HG02852 (cell line): ENCODE measurements around the gene CHMP1A.

Source experiments
- ATAC-seq: cut with Tn5 transposase; IDR thresholded peaks from one replicate; pipeline ENCODE4 v1.9.1; 2021; ENCODE audit warnings: mild to moderate bottlenecking, moderate library complexity; ENCODE audit not compliant: unreplicated experiment

CHMP1A gene

DNA sequence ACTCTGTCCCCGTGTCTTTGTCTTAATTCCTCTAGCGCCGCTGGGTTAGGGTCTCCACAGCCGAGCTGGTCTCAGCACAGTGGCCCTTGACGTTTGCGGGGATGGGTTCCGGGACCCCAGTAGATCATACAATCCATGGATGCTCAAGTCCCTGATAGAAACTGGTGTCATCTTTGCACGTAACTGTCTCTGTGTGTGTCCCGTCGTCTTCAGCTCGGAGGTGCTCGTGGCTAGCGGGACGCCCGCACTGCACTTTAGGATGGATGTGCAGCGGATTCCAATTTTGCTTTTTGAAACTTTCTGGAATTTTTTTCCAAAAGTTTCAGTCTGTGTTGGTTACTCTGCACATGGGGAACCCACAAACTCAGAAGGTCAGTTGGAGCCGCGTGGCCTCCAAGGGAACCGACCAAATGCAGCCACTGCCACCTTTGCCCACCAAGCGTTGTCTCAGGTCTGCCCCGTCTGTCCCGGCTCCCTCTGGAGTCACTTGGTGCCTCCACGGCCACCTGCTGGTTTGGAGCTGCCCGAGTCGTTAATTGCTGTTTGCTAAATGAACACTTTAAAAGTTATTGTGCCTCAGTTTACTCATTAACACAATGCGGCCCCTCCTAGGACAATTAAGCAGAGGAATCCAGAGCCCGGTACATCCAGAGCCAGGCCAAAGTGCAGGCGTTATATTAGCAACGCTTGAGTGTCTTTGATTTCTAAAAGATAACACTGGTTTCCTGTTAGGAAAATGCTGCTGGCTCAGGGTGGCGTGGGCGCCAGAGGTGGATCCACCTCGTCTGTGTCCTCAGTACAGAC lies 49.4 kb downstream of the CHMP1A start:
- no peak for ATAC-seq

DNA sequence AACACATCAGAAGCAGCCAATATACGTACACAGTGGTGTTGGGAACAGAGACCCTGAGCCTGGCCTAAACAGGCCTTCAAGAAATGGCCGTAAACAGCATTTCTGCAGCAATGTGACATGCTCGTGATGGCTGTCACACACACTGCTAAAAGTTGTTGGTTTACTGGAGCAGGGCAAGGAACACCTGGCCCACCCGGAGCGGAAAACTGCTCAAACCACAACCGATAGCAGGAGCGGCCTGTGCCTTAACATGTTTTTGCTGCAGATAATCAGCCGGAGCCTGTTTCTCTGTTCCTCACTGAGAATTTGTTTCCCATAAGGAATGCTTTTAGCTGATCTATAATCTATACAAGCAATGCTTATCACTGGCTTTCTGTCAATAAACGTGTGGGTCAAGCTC lies 50.1 kb downstream of the CHMP1A start:
- no peak for ATAC-seq

DNA sequence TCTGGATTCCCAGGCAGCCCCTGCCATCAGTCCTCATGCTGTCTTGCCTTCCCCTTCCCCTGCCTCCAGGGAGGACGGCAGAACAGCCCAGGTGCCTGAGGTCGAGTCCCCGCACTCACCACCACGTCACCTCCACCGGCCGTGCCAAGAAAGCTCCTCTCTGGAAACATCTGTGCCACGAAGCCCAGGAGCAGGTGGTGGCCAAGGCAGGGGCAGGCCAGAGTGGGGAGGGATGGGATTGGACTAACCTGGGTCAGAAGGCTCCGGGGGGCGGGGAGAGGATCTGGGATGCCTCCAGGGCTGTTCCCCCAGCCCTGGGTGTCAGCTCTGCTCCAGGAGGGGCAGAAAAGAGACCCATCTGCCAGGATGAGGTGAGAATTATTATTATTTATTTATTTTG lies 51.5 kb downstream of the CHMP1A start:
- ATAC-seq = no peak

DNA sequence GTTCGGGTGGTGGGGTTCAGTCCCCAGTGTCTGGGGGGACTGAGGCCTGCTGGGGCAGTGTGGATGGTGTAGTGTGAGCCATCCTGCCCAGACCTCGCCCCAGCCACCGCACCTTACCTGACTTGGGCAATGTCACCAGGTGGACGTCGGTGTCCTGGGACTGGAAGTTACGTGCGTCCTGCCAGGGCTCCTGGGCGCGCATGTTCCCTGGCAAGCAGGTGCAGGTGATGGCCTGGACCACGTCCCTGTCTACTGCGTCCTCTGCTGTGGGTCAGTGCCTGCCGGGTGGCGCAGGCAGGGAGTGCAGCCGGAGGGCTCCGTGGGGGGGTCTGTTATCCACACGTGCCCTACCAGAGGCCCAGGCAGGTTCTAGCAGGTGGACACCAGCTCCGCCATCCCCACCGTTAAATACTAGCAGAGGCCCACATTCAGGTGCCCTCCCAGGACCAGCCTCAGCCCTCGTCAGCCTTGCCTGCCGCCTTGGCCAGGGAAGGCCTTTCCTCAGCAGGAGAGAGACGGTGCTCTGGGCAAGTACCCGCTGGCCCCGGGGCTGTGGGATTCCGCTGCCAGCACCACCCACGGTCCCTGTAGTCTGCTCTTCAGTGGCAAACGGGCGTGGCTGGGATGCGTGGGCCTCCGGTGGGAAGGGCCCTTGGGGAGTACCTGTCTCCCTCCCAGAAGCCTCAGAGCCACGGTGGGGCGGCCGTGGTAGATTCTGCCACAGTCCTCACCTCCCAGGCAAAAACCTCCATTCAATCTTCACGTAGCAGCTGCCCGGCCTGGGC lies 52.1 kb downstream of the CHMP1A start:
- ATAC-seq = no peak

DNA sequence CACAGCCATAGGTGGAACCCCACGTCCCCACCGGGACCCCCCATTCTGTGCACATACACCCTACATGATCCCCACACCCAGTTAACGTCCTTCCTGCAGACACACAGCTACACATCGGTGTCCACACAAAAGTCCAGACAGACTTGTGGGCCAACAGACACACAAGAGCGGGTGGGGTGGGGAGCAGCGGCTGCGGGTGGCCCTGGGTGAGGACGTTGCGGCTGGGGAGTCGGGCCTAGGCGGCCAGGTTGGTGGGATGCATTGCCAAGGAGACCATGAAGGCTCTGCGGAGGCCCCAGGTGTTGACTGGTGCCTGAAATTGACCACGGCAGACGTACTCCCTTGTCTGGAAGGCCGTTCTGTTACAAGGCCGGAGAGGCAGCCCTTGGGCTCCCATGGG lies 52.7 kb downstream of the CHMP1A start:
- no peak for ATAC-seq

DNA sequence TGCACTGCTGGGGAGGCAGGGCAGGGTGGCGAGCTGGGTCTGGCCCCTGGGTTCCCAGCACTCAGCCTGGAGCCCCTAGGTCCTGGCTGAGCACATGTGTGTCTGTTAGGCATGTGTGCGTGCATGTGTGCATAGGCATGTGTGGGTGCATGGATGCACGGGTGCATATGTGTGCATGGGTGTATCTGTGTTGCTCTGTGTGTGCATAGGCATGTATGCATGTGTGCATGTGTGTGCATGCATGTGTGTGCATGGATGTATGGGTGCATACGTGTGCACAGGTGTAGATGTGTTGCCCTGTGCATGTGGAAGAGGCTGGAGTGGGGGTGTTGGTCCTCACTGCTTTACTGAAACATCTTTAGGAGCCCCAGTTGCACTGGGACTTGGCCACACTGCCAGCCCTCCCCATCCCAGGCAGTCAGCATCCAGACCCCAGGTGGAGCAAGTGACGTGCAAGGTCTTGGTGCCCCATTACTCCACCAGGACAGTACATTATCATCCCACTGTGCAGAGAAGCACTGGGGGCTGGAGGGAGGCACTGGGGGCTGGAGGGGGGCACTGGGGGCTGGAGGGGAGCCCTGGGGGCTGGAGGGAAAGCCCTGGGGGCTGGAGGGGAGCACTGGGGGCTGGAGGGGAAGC lies 54.4 kb downstream of the CHMP1A start:
- no peak for ATAC-seq

DNA sequence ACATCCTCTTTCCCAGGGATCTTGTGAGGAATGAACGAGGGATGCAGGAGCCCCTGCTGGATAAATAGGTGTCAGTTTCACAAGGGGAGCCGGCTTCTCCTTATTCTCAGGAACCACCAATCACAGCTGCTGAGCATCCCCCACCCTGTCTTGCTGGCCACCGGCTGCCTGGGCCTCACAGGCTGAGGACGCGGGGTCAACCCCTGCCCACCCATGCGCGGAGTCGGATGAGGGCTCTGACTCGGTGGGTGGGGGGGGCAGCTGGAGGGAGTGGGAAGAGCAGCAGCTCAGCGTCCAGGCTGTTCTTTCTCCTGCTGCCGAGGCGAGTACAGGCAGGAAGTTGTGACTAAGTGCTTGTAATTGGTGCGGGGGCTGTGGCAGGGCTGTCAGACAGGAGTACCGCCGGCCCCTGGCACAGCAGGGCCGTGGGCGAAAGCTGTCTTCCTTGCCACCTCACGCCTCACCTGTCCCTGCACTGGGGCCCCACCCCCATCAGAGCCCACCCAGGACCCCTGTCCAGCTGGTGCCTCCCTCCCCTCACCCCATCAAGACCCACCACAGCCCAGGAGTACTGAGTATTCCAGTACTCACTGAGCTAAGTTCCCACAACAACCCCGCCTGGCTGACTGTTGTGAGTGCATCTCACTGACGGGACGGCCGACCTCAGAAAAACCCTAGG lies 55.1 kb downstream of the CHMP1A start:
- no peak for ATAC-seq

DNA sequence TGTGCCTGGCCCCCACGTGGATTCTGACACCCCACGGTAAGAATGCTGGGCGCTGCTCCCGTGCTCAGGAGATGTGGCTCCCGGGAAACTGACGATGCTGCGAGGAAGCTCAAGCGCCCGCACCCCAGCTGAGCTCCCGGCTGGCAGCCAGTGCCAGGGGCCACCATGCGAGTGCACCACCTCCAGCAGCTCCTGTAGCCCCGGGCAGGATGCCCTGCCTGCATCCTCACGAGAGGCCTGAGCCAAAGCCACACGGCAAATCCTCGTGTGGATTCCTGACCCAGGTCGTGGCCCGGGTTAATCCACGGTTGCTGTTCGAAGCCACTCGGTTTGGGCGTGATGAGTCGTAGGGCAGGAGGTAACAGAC lies 55.6 kb downstream of the CHMP1A start:
- no peak for ATAC-seq

DNA sequence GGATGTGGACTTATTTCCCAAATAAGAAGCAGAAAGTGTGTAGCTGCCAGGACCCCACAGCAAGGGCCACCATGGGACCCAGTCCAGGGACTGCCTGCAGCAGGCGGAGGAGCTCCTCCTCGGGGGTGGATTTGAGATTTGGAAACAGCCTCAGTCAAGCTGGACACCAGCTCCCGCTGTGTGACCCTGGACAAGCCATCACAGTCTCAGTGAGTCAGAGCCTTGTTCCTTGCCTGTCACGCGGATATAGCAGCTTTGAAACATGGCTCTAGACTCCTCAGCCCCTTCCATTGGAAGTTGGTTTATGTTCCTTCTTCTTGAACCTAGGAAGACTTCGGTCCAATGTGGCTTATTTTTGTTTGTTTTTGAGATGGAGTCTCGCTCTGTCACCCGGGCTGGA lies 56.6 kb downstream of the CHMP1A start:
- no peak for ATAC-seq

DNA sequence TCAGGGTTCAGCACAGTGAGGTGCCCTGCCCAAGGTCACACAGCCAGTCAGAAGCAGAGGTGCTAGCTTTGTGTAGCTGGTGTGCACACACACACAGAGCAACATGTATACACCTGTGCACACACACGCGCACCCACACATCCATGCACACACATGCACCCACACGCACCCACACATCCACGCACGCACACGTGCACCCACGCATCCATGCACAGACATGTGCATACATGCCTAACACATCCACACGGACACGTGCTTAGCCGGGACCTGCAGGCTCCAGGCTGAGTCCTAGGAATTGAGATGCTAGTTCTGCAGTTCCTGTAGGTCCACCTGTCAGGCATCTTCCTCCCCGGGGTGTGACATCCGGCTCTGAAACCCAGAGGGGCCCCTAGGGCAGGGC lies 57.1 kb downstream of the CHMP1A start:
- ATAC-seq = no peak

DNA sequence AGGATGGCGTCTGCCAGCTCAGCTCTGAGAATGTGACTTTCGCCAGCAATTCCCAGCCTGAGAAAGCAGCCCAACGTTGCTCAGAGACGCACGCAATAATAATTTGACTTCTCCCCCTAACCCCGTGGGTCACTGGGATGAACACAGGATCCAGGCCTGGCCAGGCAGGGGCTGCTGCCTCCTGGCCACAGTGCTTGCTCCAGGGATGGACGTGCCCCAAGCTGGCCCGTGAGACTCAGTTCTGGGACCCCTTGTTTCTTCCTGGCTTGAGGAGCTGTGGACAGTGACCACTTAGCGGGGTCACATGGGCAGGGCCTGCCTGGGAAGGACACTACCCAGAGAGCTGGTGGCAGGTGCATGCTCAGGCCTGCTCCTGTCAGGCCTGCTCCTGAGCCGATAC lies 57.6 kb downstream of the CHMP1A start:
- no peak for ATAC-seq

DNA sequence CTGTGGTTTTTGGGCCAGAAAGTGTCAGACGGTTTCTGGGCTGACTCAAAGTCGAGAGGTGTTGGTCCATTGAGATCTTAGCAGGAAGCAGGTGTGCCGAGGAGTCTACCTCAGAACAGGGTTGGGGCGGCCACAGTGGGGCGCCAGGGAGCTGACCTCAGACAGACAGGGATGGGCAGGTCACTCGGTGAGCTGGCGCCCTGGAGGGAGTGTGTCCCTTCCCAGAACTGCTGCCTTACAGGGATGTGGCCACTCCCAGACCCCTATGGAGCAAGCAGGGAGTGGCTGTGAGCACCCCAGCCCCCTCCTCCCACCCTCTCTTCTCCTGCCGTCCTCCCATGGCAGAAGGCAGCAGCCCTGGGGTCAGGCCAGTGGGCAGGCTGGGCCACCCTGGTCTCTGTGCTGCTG lies 58.1 kb downstream of the CHMP1A start:
- ATAC-seq = no peak

DNA sequence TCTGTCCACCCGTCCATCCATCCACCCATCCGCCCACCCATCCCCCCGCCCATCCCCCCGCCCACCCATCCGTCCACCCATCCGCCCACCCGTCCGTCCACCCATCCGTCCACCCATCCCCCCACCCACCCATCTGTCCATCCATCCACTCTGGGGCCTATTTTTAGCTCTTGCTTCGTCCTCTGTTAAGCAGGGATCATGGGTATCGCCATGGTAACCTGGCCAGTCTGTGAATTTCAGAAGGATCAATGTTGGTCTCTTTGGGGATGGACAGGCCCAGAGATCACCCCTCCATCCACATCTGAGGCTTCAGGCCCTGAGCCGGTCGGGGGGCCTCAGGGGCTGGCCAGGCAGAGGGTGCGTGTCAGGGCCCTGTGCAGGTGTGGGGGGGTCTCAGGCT lies 59.3 kb downstream of the CHMP1A start:
- ATAC-seq = no peak

DNA sequence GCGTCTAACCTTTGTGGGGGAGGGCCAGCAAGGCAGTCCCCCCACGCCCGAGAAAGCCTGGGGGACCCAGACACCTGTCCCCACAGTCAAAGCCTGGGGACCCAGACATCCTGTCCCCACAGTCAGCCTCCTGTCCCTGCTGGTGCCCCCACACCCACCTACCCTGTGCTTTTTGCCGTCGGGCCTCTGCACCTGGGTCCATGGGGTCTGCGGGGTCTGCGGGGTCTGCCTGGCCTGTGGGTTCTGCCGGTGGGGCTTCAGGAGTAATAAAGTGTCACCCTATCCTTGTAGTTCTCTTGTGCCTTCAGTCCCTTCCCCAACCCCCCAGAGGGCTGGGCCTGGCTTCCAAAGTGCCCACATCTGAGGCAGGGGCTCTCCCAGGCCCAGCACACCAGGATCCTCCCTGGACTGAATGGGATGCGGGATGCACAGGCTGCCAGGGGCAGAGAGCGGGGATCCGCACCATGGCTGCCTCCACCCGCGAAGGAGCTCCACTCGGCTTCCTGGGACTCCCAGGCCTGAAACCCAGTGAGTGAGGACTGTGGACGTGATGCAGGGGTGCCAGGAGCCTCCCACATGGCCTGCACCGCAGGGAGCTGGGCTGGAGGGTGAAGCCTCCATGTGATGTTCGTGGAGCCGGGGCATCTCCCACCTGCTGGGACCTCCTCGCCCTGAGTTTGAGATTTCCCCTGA lies 60.4 kb downstream of the CHMP1A start:
- no peak for ATAC-seq

DNA sequence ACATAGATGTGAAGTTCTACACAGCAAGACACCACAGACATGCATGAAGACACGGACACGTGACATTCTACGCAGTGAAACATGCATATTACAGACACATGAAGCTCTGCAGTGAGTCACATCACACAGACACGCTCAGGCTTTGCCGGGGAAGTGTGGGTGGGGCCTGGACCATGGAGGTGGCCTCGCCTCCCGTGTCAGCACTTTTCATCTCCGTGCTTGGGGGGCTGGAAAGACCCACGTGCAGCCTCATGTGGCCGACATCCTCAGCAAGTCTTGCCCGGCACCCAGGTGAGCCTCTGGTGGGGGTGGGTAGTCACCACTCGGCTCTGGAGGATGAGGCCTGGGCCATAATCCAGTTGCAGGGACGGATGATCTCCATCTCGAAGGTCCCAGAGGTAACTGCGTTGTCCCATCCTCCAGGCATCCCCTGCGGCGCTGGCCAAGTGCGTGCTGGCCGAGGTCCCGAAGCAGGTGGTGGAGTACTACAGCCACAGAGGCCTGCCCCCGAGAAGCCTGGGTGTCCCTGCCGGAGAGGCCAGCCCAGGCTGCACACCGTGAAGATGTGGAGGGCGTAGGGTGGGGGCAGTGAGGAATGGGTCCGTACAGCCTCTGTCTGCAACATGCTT lies 61.3 kb downstream of the CHMP1A start:
- no peak for ATAC-seq

DNA sequence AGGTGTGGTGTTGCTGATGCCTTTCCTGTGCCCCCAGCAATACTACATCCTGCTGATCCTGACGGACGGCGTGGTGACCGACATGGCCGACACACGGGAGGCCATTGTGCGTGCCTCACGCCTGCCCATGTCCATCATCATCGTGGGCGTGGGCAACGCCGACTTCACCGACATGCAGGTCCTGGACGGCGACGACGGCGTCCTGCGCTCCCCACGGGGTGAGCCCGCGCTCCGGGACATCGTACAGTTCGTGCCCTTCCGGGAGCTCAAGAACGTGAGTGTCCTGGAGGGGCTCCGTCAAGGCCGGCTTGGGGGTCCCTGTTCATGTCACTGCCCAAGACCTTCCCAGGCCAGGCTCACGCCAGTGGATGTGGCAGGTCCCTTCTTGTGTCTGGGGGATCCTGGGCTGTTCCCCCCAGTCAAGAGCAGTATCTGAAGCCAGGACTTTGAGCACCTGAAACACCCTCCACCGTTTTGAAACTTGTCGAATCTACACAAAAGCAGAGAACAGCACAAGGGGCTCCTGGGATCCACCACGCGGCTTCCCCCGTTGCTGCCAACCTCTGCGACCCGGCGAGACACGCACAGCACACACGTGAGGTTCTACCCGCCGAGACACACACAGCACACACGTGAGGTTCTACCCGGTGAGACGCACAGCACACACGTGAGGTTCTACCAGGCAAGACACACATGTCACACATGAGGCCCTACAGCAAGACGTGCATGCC lies 62.0 kb downstream of the CHMP1A start:
- ATAC-seq = no peak
